Fibroblast of lung (primary cell): ENCODE data around the gene LUZP2. TPM values are rescaled to one million over a fixed set of nuclear protein-coding genes. Genes with fewer than 3 reads are reported as not detected.

Source experiments
- DNase-seq, 2 donors: peaks; one replicate each; pipeline versions ENCODE4 v3.0.0 to v3.0.0-alpha.2; 2010; ENCODE audit warnings: low read depth in 2 of 2
- H2AFZ ChIP-seq: 2 replicates; pipeline ENCODE4 v1.5.1; 2012; ENCODE audit warnings: low read length, control low read depth, inconsistent platforms
- H3K27ac ChIP-seq: 2 replicates; pipeline ENCODE4 v1.5.1; 2011; ENCODE audit warnings: low read length, control low read depth; ENCODE audit not compliant: insufficient read depth
- H3K27me3 ChIP-seq: 2 replicates; pipeline ENCODE4 v1.5.1; 2011; ENCODE audit warnings: mild to moderate bottlenecking, low read length; ENCODE audit not compliant: control insufficient read depth, insufficient read depth
- H3K36me3 ChIP-seq: 2 replicates; pipeline ENCODE4 v1.5.1; 2011; ENCODE audit warnings: low read length; ENCODE audit not compliant: control insufficient read depth, insufficient read depth
- H3K4me1 ChIP-seq: 2 replicates; pipeline ENCODE4 v1.5.1; 2011; ENCODE audit warnings: low read length; ENCODE audit not compliant: control insufficient read depth, insufficient read depth; ENCODE audit errors: extremely low read depth
- H3K4me2 ChIP-seq: 2 replicates; pipeline ENCODE4 v1.5.1; 2011; ENCODE audit warnings: low read length, control low read depth; ENCODE audit not compliant: insufficient read depth; ENCODE audit errors: extremely low read depth
- H3K4me3 ChIP-seq, 4 experiments: fragments of 200-600 bp in 1 of 4; sonication (generic) in 1 of 4; replicated peaks in 1 of 4; 2 replicates each; pipeline ENCODE4 v1.5.1; 2011 to 2016; ENCODE audit warnings: low read length in 4 of 4, low read depth in 3 of 4, mild to moderate bottlenecking in 3 of 4, control low read depth in 2 of 4, inconsistent platforms in 1 of 4, mixed read lengths in 1 of 4; ENCODE audit not compliant: insufficient read depth in 1 of 4; ENCODE audit errors: control extremely low read depth in 1 of 4
- H3K79me2 ChIP-seq: 2 replicates; pipeline ENCODE4 v1.5.1; 2012; ENCODE audit warnings: mild to moderate bottlenecking, low read length, inconsistent platforms; ENCODE audit not compliant: control insufficient read depth, insufficient read depth
- H3K9ac ChIP-seq: 2 replicates; pipeline ENCODE4 v1.5.1; 2011; ENCODE audit warnings: mild to moderate bottlenecking, low read length, control low read depth; ENCODE audit not compliant: insufficient read depth
- H3K9me3 ChIP-seq: 2 replicates; pipeline ENCODE4 v1.5.1; 2012; ENCODE audit warnings: low read depth, low read length; ENCODE audit not compliant: control insufficient read depth, insufficient read depth
- H4K20me1 ChIP-seq: 2 replicates; pipeline ENCODE4 v1.5.1; 2011; ENCODE audit warnings: low read length; ENCODE audit not compliant: control insufficient read depth, insufficient read depth; ENCODE audit errors: extremely low read depth
- CTCF ChIP-seq, 2 donors: IDR thresholded peaks in 1 of 2; conservative IDR thresholded peaks in 1 of 2; 1 replicate in 1 of 2; 2 replicates in 1 of 2; pipeline ENCODE4 v1.5.1; 2011 to 2012; ENCODE audit warnings: low read length in 2 of 2, control low read depth in 1 of 2, inconsistent platforms in 1 of 2, low read depth in 1 of 2, mild to moderate bottlenecking in 1 of 2
- EZH2 ChIP-seq: IDR thresholded peaks from 2 replicates; pipeline ENCODE4 v1.5.1; 2012; ENCODE audit warnings: low read length, control low read depth, mild to moderate bottlenecking; ENCODE audit errors: missing control alignments
- polyA plus RNA-seq, 2 donors: library from polyadenylated mRNA; depleted of rRNA in 1 of 2; stranded (reverse) in 1 of 2; unstranded in 1 of 2; fragments of >200 nt; gene quantifications; 2 replicates each; pipeline ENCODE4 v1.2.1, GENCODE V29; 2011 to 2012; ENCODE audit warnings: missing spikeins in 1 of 2
- total RNA-seq: library from RNA; depleted of rRNA; stranded (reverse); fragments of >200 nt; gene quantifications from 2 replicates; pipeline ENCODE4 v1.2.1, GENCODE V29; 2014

LUZP2 gene
- total and polyA plus RNA-seq, 2 donors (not counting 1 experiment from before 2014, with no cell fraction given) = 0.03 to 0.50 TPM

GRCh38 chr11:25037431-25037830 is 540.6 kb downstream of the LUZP2 start:
- Histone ChIP-seq H3K4me1 (no peaks in the 10 kb centered on the region), H3K4me3 (no peak overlapping the region), H4K20me1 (no peaks in the 10 kb centered on the region), H3K4me2 (no peak overlapping the region), H3K27ac (no peak overlapping the region), H3K9me3 (no peaks in the 10 kb centered on the region), H3K9ac (no peak overlapping the region), H3K36me3 (no peaks in the 10 kb centered on the region), H3K79me2 (no peaks in the 10 kb centered on the region), H2AFZ (no peak overlapping the region), H3K27me3 (no peaks in the 10 kb centered on the region)
- TF ChIP-seq CTCF (conservative IDR thresholded peaks at IDR 0.05 in 1 of 2, IDR thresholded peaks at IDR 0.05 in 1 of 2; ENCODE audit: low read depth in 1 of 2, low read length in 2 of 2) (no peak), EZH2 (no peak)
- DNase-seq = no peak

GRCh38 chr11:25038131-25038530 is 541.3 kb downstream of the LUZP2 start:
- H3K9me3 ChIP-seq = no peaks in the 10 kb centered on the region
- H3K9ac ChIP-seq = no peak overlapping the region
- H2AFZ ChIP-seq = no peak overlapping the region
- no peak overlapping the region for H3K4me2 ChIP-seq
- H3K36me3 ChIP-seq = no peaks in the 10 kb centered on the region
- TF ChIP-seq EZH2 = no peak
- TF ChIP-seq CTCF (conservative IDR thresholded peaks at IDR 0.05 in 1 of 2, IDR thresholded peaks at IDR 0.05 in 1 of 2; ENCODE audit: low read depth in 1 of 2, low read length in 2 of 2) = no peak
- H4K20me1 ChIP-seq = no peaks in the 10 kb centered on the region
- no peaks in the 10 kb centered on the region for H3K79me2 ChIP-seq
- H3K4me3 ChIP-seq = no peak overlapping the region
- H3K4me1 ChIP-seq = no peaks in the 10 kb centered on the region
- H3K27me3 ChIP-seq = no peaks in the 10 kb centered on the region
- no peak for DNase-seq
- H3K27ac ChIP-seq = no peak overlapping the region

GRCh38 chr11:25039165-25039564 is 542.3 kb downstream of the LUZP2 start:
- no peaks in the 10 kb centered on the region for H3K79me2 ChIP-seq
- no peak overlapping the region for H3K27ac ChIP-seq
- no peaks in the 10 kb centered on the region for H4K20me1 ChIP-seq
- H3K36me3 ChIP-seq = no peaks in the 10 kb centered on the region
- no peak overlapping the region for H3K4me2 ChIP-seq
- H3K9ac ChIP-seq = no peak overlapping the region
- DNase-seq = no peak
- H3K4me1 ChIP-seq = no peaks in the 10 kb centered on the region
- H2AFZ ChIP-seq = no peak overlapping the region
- TF ChIP-seq EZH2 = no peak
- no peak for TF ChIP-seq CTCF (conservative IDR thresholded peaks at IDR 0.05 in 1 of 2, IDR thresholded peaks at IDR 0.05 in 1 of 2; ENCODE audit: low read depth in 1 of 2, low read length in 2 of 2)
- H3K9me3 ChIP-seq = no peaks in the 10 kb centered on the region
- H3K27me3 ChIP-seq = no peaks in the 10 kb centered on the region
- H3K4me3 ChIP-seq = no peak overlapping the region
